HCT116 (cell line): Measurements from ENCODE around the gene CFAP91. TPM values are rescaled to one million over a fixed set of nuclear protein-coding genes. Genes with fewer than 3 reads are reported as not detected.

Source experiments
- ATAC-seq: fragments of 200-7000 bp; cut with Tn5 transposase; 2 replicates; pipeline ENCODE4 v1.9.1; 2020; ENCODE audit warnings: mild to moderate bottlenecking, moderate library complexity
- BruUV-seq: library from RNA; stranded (reverse); fragments of 400-500 nt; replicated peaks from 2 replicates; lab custom pipeline; 2021; lab: Mats Ljungman, UMichigan
- CTCF ChIA-PET: fragments of 300-600 bp; sonication (Branson Sonifier 250); formaldehyde crosslinking; loops from one replicate; lab custom pipeline; 2021; ENCODE audit warnings: antibody characterized with exemption; lab: Charles Lee
- POLR2A ChIA-PET: fragments of 300-600, 350-600 bp; sonication (Branson Sonifier 250); formaldehyde crosslinking; loops from one replicate; lab custom pipeline; 2021; ENCODE audit warnings: antibody characterized with exemption; lab: Charles Lee
- RAD21 ChIA-PET, 2 experiments: fragments of 300-600 bp; sonication (Branson Sonifier 250); formaldehyde crosslinking; loops; one replicate each; lab custom pipeline; 2023; ENCODE audit warnings: low total read pairs in 2 of 2; ENCODE audit not compliant: uncharacterized antibody in 2 of 2, unreplicated experiment in 2 of 2, low non-redundant PET in 1 of 2; lab: Charles Lee
- DNase-seq: peaks from one replicate; pipeline ENCODE4 v3.0.0-alpha.2; 2010; ENCODE audit warnings: low read depth, low spot score
- H2AFZ ChIP-seq: fragments of 200-600 bp; shearing (Covaris generic), sonication (generic); 2 replicates; pipeline ENCODE4 v1.6.1; 2017; ENCODE audit warnings: low read depth, mixed run types, mixed read lengths, antibody characterized with exemption, low read length; ENCODE audit not compliant: poor library complexity, severe bottlenecking
- H3K27ac ChIP-seq: 2 replicates; pipeline ENCODE4 v1.5.1; 2012; ENCODE audit warnings: low read depth, low read length
- H3K27me3 ChIP-seq: fragments of 200-600 bp; sonication (generic); 2 replicates; pipeline ENCODE4 v1.6.1; 2016; ENCODE audit warnings: mixed run types, low read length, mixed read lengths; ENCODE audit not compliant: insufficient read depth
- H3K36me3 ChIP-seq, 2 experiments: fragments of 200-500 bp in 1 of 2; fragments of 200-600 bp in 1 of 2; sonication (Bioruptor generic) in 1 of 2; sonication (generic) in 1 of 2; 2 replicates each; pipeline versions ENCODE4 v1.5.1 to v1.6.1; 2014 to 2016; ENCODE audit warnings: low read length in 2 of 2, inconsistent platforms in 1 of 2, mixed read lengths in 1 of 2, mixed run types in 1 of 2; ENCODE audit not compliant: insufficient read depth in 2 of 2, control insufficient read depth in 1 of 2
- H3K4me1 ChIP-seq, 2 experiments: fragments of 200-600 bp in 1 of 2; sonication (generic) in 1 of 2; 2 replicates each; pipeline versions ENCODE4 v1.5.1 to v1.6.1; 2012 to 2017; ENCODE audit warnings: low read length in 2 of 2, inconsistent platforms in 1 of 2, mild to moderate bottlenecking in 1 of 2, mixed read lengths in 1 of 2, mixed run types in 1 of 2, moderate library complexity in 1 of 2; ENCODE audit not compliant: insufficient read depth in 2 of 2, control insufficient read depth in 1 of 2
- H3K4me2 ChIP-seq: fragments of 200-600 bp; sonication (generic); 2 replicates; pipeline ENCODE4 v1.6.1; 2017; ENCODE audit warnings: mixed run types, low read length, mixed read lengths
- H3K4me3 ChIP-seq, 2 experiments: fragments of 200-600 bp in 1 of 2; sonication (generic) in 1 of 2; replicated peaks in 1 of 2; 2 replicates each; pipeline ENCODE4 v1.5.1; 2011 to 2016; ENCODE audit warnings: low read length in 2 of 2, control low read depth in 1 of 2, low read depth in 1 of 2, mild to moderate bottlenecking in 1 of 2, mixed read lengths in 1 of 2, mixed run types in 1 of 2
- H3K79me2 ChIP-seq: fragments of 200-600 bp; sonication (generic); 2 replicates; pipeline ENCODE4 v1.6.1; 2017; ENCODE audit warnings: mild to moderate bottlenecking, mixed run types, low read length, moderate library complexity, mixed read lengths; ENCODE audit not compliant: insufficient read depth
- H3K9ac ChIP-seq: fragments of 200-600 bp; sonication (generic); 2 replicates; pipeline ENCODE4 v1.6.1; 2016; ENCODE audit warnings: low read length, mixed read lengths
- H3K9me2 ChIP-seq: fragments of 200-600 bp; sonication (generic), shearing (Covaris generic); 2 replicates; pipeline ENCODE4 v1.6.1; 2017; ENCODE audit warnings: mixed run types, mild to moderate bottlenecking, moderate library complexity; ENCODE audit not compliant: insufficient read depth
- H3K9me3 ChIP-seq, 2 experiments: fragments of 200-500 bp in 1 of 2; fragments of 200-600 bp in 1 of 2; sonication (Bioruptor generic) in 1 of 2; sonication (generic) in 1 of 2; 2 replicates each; pipeline ENCODE4 v1.6.1; 2014 to 2017; ENCODE audit warnings: low read length in 2 of 2, mixed read lengths in 2 of 2, inconsistent platforms in 1 of 2, low read depth in 1 of 2, mild to moderate bottlenecking in 1 of 2, mixed run types in 1 of 2, moderate library complexity in 1 of 2; ENCODE audit not compliant: control insufficient read depth in 1 of 2, insufficient read depth in 1 of 2
- H4K20me1 ChIP-seq: fragments of 200-600 bp; sonication (generic), shearing (Covaris generic); 2 replicates; pipeline ENCODE4 v1.6.1; 2017; ENCODE audit warnings: mixed run types, mild to moderate bottlenecking, moderate library complexity; ENCODE audit not compliant: insufficient read depth
- ATF3 ChIP-seq: IDR thresholded peaks from 2 replicates; pipeline ENCODE4 v1.6.1; 2012
- CBX3 ChIP-seq: IDR thresholded peaks from 2 replicates; pipeline ENCODE4 v1.6.1; 2012; ENCODE audit warnings: low read depth
- CEBPB ChIP-seq: IDR thresholded peaks from 2 replicates; pipeline ENCODE4 v1.6.1; 2012; ENCODE audit warnings: low read depth
- CTCF ChIP-seq, 3 experiments: fragments of 200-600 bp in 1 of 3; sonication (generic) in 1 of 3; IDR thresholded peaks in 2 of 3; conservative IDR thresholded peaks in 1 of 3; 2 replicates each; pipeline ENCODE4 v1.5.1; 2012 to 2017; ENCODE audit warnings: low read depth in 2 of 3, low read length in 2 of 3, antibody characterized with exemption in 1 of 3, borderline replicate concordance in 1 of 3, control low read depth in 1 of 3, mild to moderate bottlenecking in 1 of 3, mixed read lengths in 1 of 3, mixed run types in 1 of 3, moderate library complexity in 1 of 3; ENCODE audit not compliant: insufficient read depth in 1 of 3
- EGR1 ChIP-seq: IDR thresholded peaks from 2 replicates; pipeline ENCODE4 v1.6.1; 2012; ENCODE audit warnings: low read depth
- EZH2 ChIP-seq: fragments of 200-600 bp; sonication (generic); IDR thresholded peaks from 2 replicates; pipeline ENCODE4 v1.6.1; 2017; ENCODE audit warnings: antibody characterized with exemption, mixed run types
- EZH2phosphoT487 ChIP-seq: fragments of 200-600 bp; IDR thresholded peaks from 2 replicates; pipeline ENCODE4 v1.6.1; 2018; ENCODE audit warnings: antibody characterized with exemption, borderline replicate concordance
- FOSL1 ChIP-seq: IDR thresholded peaks from 2 replicates; pipeline ENCODE4 v1.6.1; 2012; ENCODE audit warnings: low read depth
- JUND ChIP-seq: IDR thresholded peaks from 2 replicates; pipeline ENCODE4 v1.6.1; 2012
- MAX ChIP-seq: IDR thresholded peaks from 2 replicates; pipeline ENCODE4 v1.6.1; 2012
- POLR2A ChIP-seq: IDR thresholded peaks from 2 replicates; pipeline ENCODE4 v1.7.0; 2011; ENCODE audit warnings: borderline replicate concordance; ENCODE audit not compliant: insufficient read depth, insufficient read length; ENCODE audit errors: extremely low read depth
- POLR2AphosphoS5 ChIP-seq: IDR thresholded peaks from 2 replicates; pipeline ENCODE4 v1.6.1; 2011; ENCODE audit warnings: mild to moderate bottlenecking, low read depth, low read length, moderate library complexity
- RAD21 ChIP-seq: IDR thresholded peaks from 2 replicates; pipeline ENCODE4 v1.6.1; 2012; ENCODE audit warnings: low read depth, mild to moderate bottlenecking
- REST ChIP-seq: IDR thresholded peaks from 2 replicates; pipeline ENCODE4 v1.6.1; 2012; ENCODE audit warnings: low read depth
- SIN3A ChIP-seq: IDR thresholded peaks from 2 replicates; pipeline ENCODE4 v1.6.1; 2012; ENCODE audit warnings: low read depth
- SP1 ChIP-seq: IDR thresholded peaks from 2 replicates; pipeline ENCODE4 v1.6.1; 2012; ENCODE audit warnings: low read depth
- TCF7L2 ChIP-seq: IDR thresholded peaks from 2 replicates; pipeline ENCODE4 v1.7.0; 2011; ENCODE audit warnings: borderline replicate concordance, inconsistent platforms; ENCODE audit not compliant: insufficient read depth, insufficient read length; ENCODE audit errors: extremely low read depth
- YY1 ChIP-seq: IDR thresholded peaks from 2 replicates; pipeline ENCODE4 v1.6.1; 2011; ENCODE audit warnings: low read length, low read depth, moderate library complexity, mild to moderate bottlenecking; ENCODE audit not compliant: insufficient replicate concordance; ENCODE audit errors: extremely low read depth
- ZBTB33 ChIP-seq: IDR thresholded peaks from 2 replicates; pipeline ENCODE4 v1.6.1; 2011; ENCODE audit warnings: mild to moderate bottlenecking, low read length, moderate library complexity; ENCODE audit not compliant: insufficient replicate concordance; ENCODE audit errors: extremely low read depth
- ZNF274 ChIP-seq: fragments of 200-500 bp; sonication (Bioruptor generic); IDR thresholded peaks from 2 replicates; pipeline ENCODE4 v1.6.1; 2014; ENCODE audit warnings: mild to moderate bottlenecking, low read depth, low read length, inconsistent platforms
- intact Hi-C: fragments of 100-400 bp; cut with micrococcal nuclease; formaldehyde crosslinking; loops from 2 replicates; pipeline ENCODE4 v1.10.0; 2022
- total RNA-seq: library from RNA; stranded (reverse); gene quantifications from one replicate; pipeline ENCODE4 v1.2.1, GENCODE V29; 2021; ENCODE audit not compliant: unreplicated experiment

Gene CFAP91
- total RNA-seq, 1 experiment from 2014 or later, result 0.96 TPM

- POLR2A ChIA-PET, result no interaction called here
- Histone ChIP-seq H4K20me1 (no peaks in the 10 kb centered on the region), H3K27ac (no peak overlapping the region), H3K9ac (no peak overlapping the region), H3K36me3 (no peaks in the 10 kb centered on the region), H3K27me3 (no peaks in the 10 kb centered on the region), H3K79me2 (no peaks in the 10 kb centered on the region), H3K9me3 (no peaks in the 10 kb centered on the region), H3K4me2 (no peak overlapping the region), H2AFZ (no peak overlapping the region), H3K4me1 (no peaks in the 10 kb centered on the region), H3K4me3 (no peak overlapping the region), H3K9me2 (no peaks in the 10 kb centered on the region)
- RAD21 ChIA-PET, result no interaction called here
- CTCF ChIA-PET, result no interaction called here
- intact Hi-C loops, result no loop called here
- no peak for DNase-seq
- no peak for ATAC-seq
- no TSS peak for BruUV-seq
- TF ChIP-seq RAD21 (no peak), EZH2phosphoT487 (no peak), EGR1 (no peak), ZBTB33 (no peak), YY1 (no peak), MAX (no peak), CEBPB (no peak), POLR2A (no peak), SIN3A (no peak), ZNF274 (no peak), CTCF (IDR thresholded peaks at IDR 0.05 in 2 of 3, conservative IDR thresholded peaks at IDR 0.05 in 1 of 3; ENCODE audit: borderline replicate concordance in 1 of 3, insufficient read depth in 1 of 3, low read depth in 2 of 3, low read length in 2 of 3) (no peak), FOSL1 (no peak), SP1 (no peak), TCF7L2 (no peak), JUND (no peak), ATF3 (no peak), POLR2AphosphoS5 (no peak), EZH2 (no peak), CBX3 (no peak), REST (no peak)
Observed at GRCh38 chr3:119723022-119723421, 20.2 kb downstream of the CFAP91 start.
